GM12878 (cell line): ENCODE results near the gene PRPF6. TPM values are rescaled to one million over a fixed set of nuclear protein-coding genes. Genes with fewer than 3 reads are reported as not detected.

Source experiments
- ATAC-seq: fragments of 200-7000 bp; cut with Tn5 transposase; 3 replicates; pipeline ENCODE4 v1.9.1; 2020; ENCODE audit warnings: mild to moderate bottlenecking, moderate library complexity
- BruUV-seq: library from RNA; stranded (reverse); fragments of 400-500 nt; replicated peaks from 2 replicates; lab custom pipeline; 2021; lab: Mats Ljungman, UMichigan
- CTCF ChIA-PET: fragments of 300-600 bp; sonication (Branson Sonifier 250); formaldehyde crosslinking; extraction: SDS; loops from one replicate; lab custom pipeline; 2021; ENCODE audit warnings: inconsistent platforms; lab: Yijun Ruan, JAX
- POLR2A ChIA-PET: fragments of 350-600 bp; formaldehyde crosslinking; extraction: SDS; loops from one replicate; lab custom pipeline; 2021; ENCODE audit warnings: inconsistent platforms; lab: Charles Lee
- RAD21 ChIA-PET: fragments of 300-600 bp; sonication (Branson Sonifier 250); formaldehyde crosslinking; loops from one replicate; lab custom pipeline; 2023; ENCODE audit warnings: antibody characterized with exemption; ENCODE audit not compliant: unreplicated experiment; lab: Charles Lee
- SMC1A ChIA-PET: fragments of 300-600 bp; sonication (Branson Sonifier 250); formaldehyde crosslinking; loops from one replicate; lab custom pipeline; 2023; ENCODE audit not compliant: unreplicated experiment, uncharacterized antibody; lab: Charles Lee
- DNase-seq: peaks from one replicate; pipeline ENCODE4 v3.0.0-alpha.2; 2011; ENCODE audit warnings: low read depth, low spot score
- FAIRE-seq: peaks from 3 replicates; lab custom pipeline; 2011; peaks lifted over from hg19 to GRCh38; lab: Jason Lieb, UNC
- H2AFZ ChIP-seq: 2 replicates; pipeline ENCODE4 v1.6.0; 2011; ENCODE audit warnings: low read depth, low read length, control low read depth; ENCODE audit not compliant: control insufficient read depth
- H3K27ac ChIP-seq: 2 replicates; pipeline ENCODE4 v1.5.1; 2011; ENCODE audit warnings: control low read depth; ENCODE audit not compliant: control insufficient read depth, insufficient read depth
- H3K27me3 ChIP-seq, 2 experiments: replicated peaks in 1 of 2; 2 replicates each; pipeline versions ENCODE4 v1.6.0 to v1.6.1; 2011; ENCODE audit warnings: low read length in 1 of 2; ENCODE audit not compliant: control insufficient read depth in 2 of 2, insufficient read depth in 2 of 2
- H3K36me3 ChIP-seq, 2 experiments: 2 replicates each; pipeline ENCODE4 v1.5.1; 2011; ENCODE audit warnings: low read length in 1 of 2; ENCODE audit not compliant: control insufficient read depth in 2 of 2, insufficient read depth in 2 of 2
- H3K4me1 ChIP-seq: 2 replicates; pipeline ENCODE4 v1.6.1; 2011; ENCODE audit warnings: mild to moderate bottlenecking, low read length, moderate library complexity, mixed read lengths; ENCODE audit not compliant: control insufficient read depth, insufficient read depth
- H3K4me2 ChIP-seq: 2 replicates; pipeline ENCODE4 v1.6.0; 2011; ENCODE audit warnings: control low read depth; ENCODE audit not compliant: control insufficient read depth, insufficient read depth
- H3K4me3 ChIP-seq: fragments of 200-600 bp; sonication (generic); 2 replicates; pipeline ENCODE4 v1.5.1; 2016
- H3K79me2 ChIP-seq: 2 replicates; pipeline ENCODE4 v1.6.0; 2011; ENCODE audit warnings: low read length; ENCODE audit not compliant: control insufficient read depth, insufficient read depth
- H3K9ac ChIP-seq: 2 replicates; pipeline ENCODE4 v1.8.0; 2011; ENCODE audit warnings: low read length, control low read depth, mixed read lengths; ENCODE audit not compliant: control insufficient read depth, insufficient read depth
- H3K9me3 ChIP-seq: replicated peaks from 3 replicates; pipeline ENCODE4 v1.5.1; 2011; ENCODE audit warnings: mild to moderate bottlenecking, low read length; ENCODE audit not compliant: control insufficient read depth, insufficient read depth
- H4K20me1 ChIP-seq: 2 replicates; pipeline ENCODE4 v1.6.0; 2011; ENCODE audit not compliant: control insufficient read depth, insufficient read depth
- NR2C2 ChIP-seq: IDR thresholded peaks from 2 replicates; pipeline ENCODE4 v1.6.1; 2011; ENCODE audit warnings: borderline replicate concordance, low read depth; ENCODE audit not compliant: control insufficient read depth, insufficient read length
- POLR2A ChIP-seq: IDR thresholded peaks from 2 replicates; pipeline ENCODE4 v1.6.1; 2011; ENCODE audit warnings: low read depth, mild to moderate bottlenecking, low read length
- POLR2AphosphoS2 ChIP-seq: IDR thresholded peaks from 2 replicates; pipeline ENCODE4 v1.6.1; 2011; ENCODE audit warnings: low read depth, mild to moderate bottlenecking, low read length, improper control_type of control experiment, moderate library complexity
- RBBP5 ChIP-seq: fragments of 200-600 bp; sonication (generic); conservative IDR thresholded peaks from 2 replicates; pipeline ENCODE4 v1.6.1; 2016
- SREBF2 ChIP-seq: IDR thresholded peaks from 2 replicates; pipeline ENCODE4 v1.6.1; 2012; ENCODE audit warnings: mild to moderate bottlenecking, low read length
- WGBS: methylation state at CpG from one replicate; pipeline ENCODE4 v1.1.6; 2016; ENCODE audit warnings: low lambda C conversion rate; ENCODE audit not compliant: insufficient replicate concordance, insufficient coverage; ENCODE audit errors: missing lambda C conversion rate; 5-methylcytosine and 5-hydroxymethylcytosine counted together
- in situ Hi-C: fragments of 300-500 bp; cut with MboI; formaldehyde crosslinking; loops from 9 replicates; pipeline ENCODE4 v1.14.3; 2018; ENCODE audit warnings: mixed read lengths
- intact Hi-C: fragments of 100-400 bp; cut with micrococcal nuclease; formaldehyde crosslinking; loops from one replicate; pipeline ENCODE4 v1.14.2; 2022; ENCODE audit not compliant: unreplicated experiment
- polyA plus RNA-seq, 11 experiments: library from polyadenylated mRNA; depleted of rRNA in 4 of 11; unstranded in 6 of 11; stranded (reverse) in 5 of 11; fragments of >200 nt; fragmentation: Nextera tagmentation in 4 of 11; fragmentation: Illumina TruSeq in 1 of 11; extraction: Ambion mirVana in 4 of 11; extraction: Trizol in 1 of 11; gene quantifications; 1 replicate in 1 of 11; 2 replicates in 10 of 11; pipeline versions ENCODE4 v1.2.1 to v1.2.3, GENCODE V29; 2011 to 2016; ENCODE audit warnings: inconsistent platforms in 2 of 11, missing spikeins in 2 of 11, low read depth in 1 of 11
- total RNA-seq, 4 experiments: library from RNA; depleted of rRNA in 3 of 4; stranded (reverse); fragments of >200 nt in 3 of 4; fragmentation: Illumina TruSeq in 1 of 4; extraction: Trizol in 1 of 4; gene quantifications; 2 replicates each; pipeline versions ENCODE4 v1.2.1 to v1.2.3, GENCODE V29; 2013 to 2021

PRPF6 gene
- total and polyA plus RNA-seq, 10 of the 15 experiments (the other 5 are each of a cell fraction or from before 2014, with no cell fraction given): 5.0 to 102 (median 71.3) TPM

DNA sequence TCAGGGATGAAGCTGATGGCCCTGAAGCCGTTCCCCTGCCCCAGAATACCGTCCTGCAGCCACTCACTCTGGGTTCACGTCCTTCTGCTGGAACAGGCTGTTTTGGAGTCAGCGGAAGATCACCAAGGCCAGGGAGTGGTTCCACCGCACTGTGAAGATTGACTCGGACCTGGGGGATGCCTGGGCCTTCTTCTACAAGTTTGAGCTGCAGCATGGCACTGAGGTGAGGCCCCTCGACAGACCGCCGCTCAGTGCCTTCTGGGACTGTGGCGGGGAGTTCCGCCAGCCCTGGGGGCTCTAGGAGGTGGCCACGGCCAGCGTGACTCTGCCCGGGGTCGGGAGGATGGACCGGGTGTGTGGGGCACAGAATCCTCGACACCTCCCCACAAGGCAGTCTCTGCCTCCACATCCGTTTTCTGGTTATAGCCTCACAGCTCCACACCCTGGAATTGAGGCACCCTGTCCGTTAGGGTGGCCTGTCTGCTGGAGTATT is 50.9 kb downstream of the PRPF6 start:
- no peak for DNase-seq
- ChIA-PET CTCF (interaction anchor here (0.7 kb wide), 1 partner anchor 37 kb away, joined by 3 read pairs; no protein-coding TSS in a partner anchor), SMC1A (no interaction called here), RAD21 (no interaction called here), POLR2A (interaction anchor here (0.6 to 0.7 kb wide), 2 partner anchors 11 to 397 kb away, joined by 4 to 5 read pairs; no protein-coding TSS in a partner anchor)
- in situ Hi-C loops: no loop called here
- TF ChIP-seq POLR2A (peak; percentile 11; the same call in 1 of the 2 replicates), SREBF2 (no peak)
- H3K36me3 ChIP-seq: peaks cover 30 to 40% of the 10 kb centered on the region in 2 experiments
- BruUV-seq: no TSS peak
- peaks cover 31% of the 10 kb centered on the region for H3K4me1 ChIP-seq
- no peak overlapping the region for H3K27ac ChIP-seq
- no peak for ATAC-seq
- H3K9ac ChIP-seq: no peak overlapping the region
- no peak overlapping the region for H2AFZ ChIP-seq
- no peaks in the 10 kb centered on the region for H3K27me3 ChIP-seq
- H3K4me2 ChIP-seq: no peak overlapping the region
- H3K9me3 ChIP-seq: no peaks in the 10 kb centered on the region
- intact Hi-C loops: no loop called here
- no peaks in the 10 kb centered on the region for H4K20me1 ChIP-seq
- no peak for FAIRE-seq
- H3K4me3 ChIP-seq: no peak overlapping the region
- no peaks in the 10 kb centered on the region; the same call in 1 of the 2 replicates for H3K79me2 ChIP-seq
- 93% methylated on average over 19 of the region's 19 CpGs for WGBS

- ChIA-PET SMC1A (no interaction called here), RAD21 (no interaction called here), POLR2A (interaction anchor here (1.6 kb wide), 1 partner anchor 53 kb away, joined by 8 read pairs; the partner anchor contains the start of genes PRPF6 and SAMD10), CTCF (no interaction called here)
- H3K27me3 ChIP-seq: no peaks in the 10 kb centered on the region
- no peaks in the 10 kb centered on the region; the same call in none of the 2 replicates for H3K79me2 ChIP-seq
- DNase-seq (no peak), ATAC-seq (no peak), FAIRE-seq (no peak)
- no peak overlapping the region for H3K27ac ChIP-seq
- BruUV-seq: no TSS peak
- in situ Hi-C loops (no loop called here), intact Hi-C loops (no loop called here)
- peaks cover 20 to 30% of the 10 kb centered on the region in 2 experiments; a peak in 3 of 4 replicates for H3K36me3 ChIP-seq
- peaks cover 37% of the 10 kb centered on the region for H3K4me1 ChIP-seq
- no peak overlapping the region for H3K4me2 ChIP-seq
- H3K9ac ChIP-seq: no peak overlapping the region
- H4K20me1 ChIP-seq: no peaks in the 10 kb centered on the region
- 97% methylated on average over 30 of the region's 31 CpGs for WGBS
- H3K4me3 ChIP-seq: no peak overlapping the region
- H3K9me3 ChIP-seq: no peaks in the 10 kb centered on the region
- H2AFZ ChIP-seq: no peak overlapping the region
- TF ChIP-seq POLR2A (0 out of 2 replicates have a peak, but pooled peaks have one; percentile 20), NR2C2 (no peak), POLR2AphosphoS2 (peak; percentile 23; the same call in 1 of the 2 replicates), RBBP5 (no peak)
- TF ChIP-seq, all 136 proteins: peak for 2
Observed at GRCh38 chr20:64032706-64033624, 52.0 kb downstream of the PRPF6 start.
